ENCODE measurements around the gene ATRNL1. TPM values are rescaled to one million over a fixed set of nuclear protein-coding genes. Genes with fewer than 3 reads are reported as not detected.

The ATRNL1 gene
- total and polyA plus RNA-seq, 2 experiments from 2014 or later: 4.8 to 29.7 TPM

GRCh38 chr10:115826396-115826795 lies 733.2 kb downstream of the ATRNL1 start (continued):
- no peak for TF ChIP-seq ZNF331 (CRISPR knock-in tag; IDR thresholded peaks at IDR 0.05; ENCODE audit: low read depth)

GRCh38 chr10:115827231-115828009 lies 734.3 kb downstream of the ATRNL1 start:
- TF ChIP-seq POLR2AphosphoS5 (IDR thresholded peaks at IDR 0.05; ENCODE audit: low read depth) (no peak), CTCF (conservative IDR thresholded peaks at IDR 0.05; ENCODE audit: low read depth in 2 of 2) (no peak), EZH2 (IDR thresholded peaks at IDR 0.05; ENCODE audit: low read depth, unreplicated experiment) (no peak), NANOG (IDR thresholded peaks at IDR 0.05; ENCODE audit: borderline replicate concordance) (no peak), REST (IDR thresholded peaks at IDR 0.05; ENCODE audit: unreplicated experiment) (no peak), ZNF114 (CRISPR knock-in tag; IDR thresholded peaks at IDR 0.05) (no peak), ZNF462 (CRISPR knock-in tag; IDR thresholded peaks at IDR 0.05) (no peak), ZNF331 (CRISPR knock-in tag; IDR thresholded peaks at IDR 0.05; ENCODE audit: low read depth) (no peak), STAT1 (IDR thresholded peaks at IDR 0.05; ENCODE audit: unreplicated experiment) (no peak), EZH2phosphoT487 (IDR thresholded peaks at IDR 0.05; ENCODE audit: unreplicated experiment) (no peak), CREB1 (CRISPR knock-in tag; IDR thresholded peaks at IDR 0.05; ENCODE audit: low read depth) (no peak), JUNB (IDR thresholded peaks at IDR 0.05; ENCODE audit: unreplicated experiment) (no peak)
- ATAC-seq: no peak

More at GRCh38 chr10:115827231-115828009, 734.3 kb downstream of the ATRNL1 start:
- H3K27me3 ChIP-seq (ENCODE audit: insufficient read depth): no peaks in the 10 kb centered on the region
- H3K36me3 ChIP-seq (ENCODE audit: insufficient read depth): no peaks in the 10 kb centered on the region
- H4K20me1 ChIP-seq (replicated peaks; ENCODE audit: insufficient read depth): no peaks in the 10 kb centered on the region
- H3F3A ChIP-seq (replicated peaks; ENCODE audit: low read depth): no peaks in the 10 kb centered on the region
- no peaks in the 10 kb centered on the region for H3K9me2 ChIP-seq (ENCODE audit: insufficient read depth)
- Mint-ChIP-seq H3K9me3 (peaks cover 28% of the 10 kb centered on the region), H3K4me1 (no peaks in the 10 kb centered on the region), H3K27ac (no peak overlapping the region), H3K27me3 (ENCODE audit: insufficient read depth, low read depth, poor library complexity) (peaks cover 2% of the 10 kb centered on the region), H3K36me3 (ENCODE audit: low read depth) (peaks cover 2% of the 10 kb centered on the region; the same call in 1 of the 3 replicates), H3K4me3 (no peak overlapping the region)
- no peaks in the 10 kb centered on the region for H3K4me1 ChIP-seq (ENCODE audit: insufficient read depth)
- H3K79me2 ChIP-seq (replicated peaks; ENCODE audit: insufficient read depth): no peaks in the 10 kb centered on the region
- no peak overlapping the region for H3K4me2 ChIP-seq
- H3K27ac ChIP-seq (ENCODE audit: low read depth): no peak overlapping the region
- H2AFZ ChIP-seq: no peak overlapping the region
- DNase-seq (ENCODE audit: low spot score): no peak
- no peak overlapping the region for H3K4me3 ChIP-seq

Measured in GM23338 (cell line).